K562 treated with DMSO at 1 percent for 4 hours (cell line): ENCODE data around the gene PRKAB1. TPM values are rescaled to one million over a fixed set of nuclear protein-coding genes. Genes with fewer than 3 reads are reported as not detected.

Experiments used
- total RNA-seq: library from RNA; unstranded; fragments of 300-600 nt; gene quantifications from 2 replicates; pipeline ENCODE4 v1.2.3, GENCODE V29; 2022; ENCODE audit not compliant: insufficient read depth

The PRKAB1 gene, protein sequence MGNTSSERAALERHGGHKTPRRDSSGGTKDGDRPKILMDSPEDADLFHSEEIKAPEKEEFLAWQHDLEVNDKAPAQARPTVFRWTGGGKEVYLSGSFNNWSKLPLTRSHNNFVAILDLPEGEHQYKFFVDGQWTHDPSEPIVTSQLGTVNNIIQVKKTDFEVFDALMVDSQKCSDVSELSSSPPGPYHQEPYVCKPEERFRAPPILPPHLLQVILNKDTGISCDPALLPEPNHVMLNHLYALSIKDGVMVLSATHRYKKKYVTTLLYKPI
- total RNA-seq = 43.9 and 45.3 TPM in 2 replicates

GRCh38 chr12:119667577-119668323 is at the start of gene PRKAB1:
TSS of gene PRKAB1 (plus strand) at chr12:119668133. CDS start at chr12:119668245, 112 bp downstream.

Other genes starting within 250 kb of the PRKAB1 start
- not detected in 2 replicates for gene TMEM233, start 74.4 kb upstream of the PRKAB1 start, total RNA-seq
- gene CIT, start 209.2 kb downstream of the PRKAB1 start, total RNA-seq = 24.9 and 44.8 TPM in 2 replicates